ENCODE measurements around the gene SOD2. TPM values are rescaled to one million over a fixed set of nuclear protein-coding genes. Genes with fewer than 3 reads are reported as not detected.
A peak's percentile ranks its signal among the peaks of the same experiment; 100 is the strongest.

SOD2 gene
- total and polyA plus RNA-seq, 2 donors (not counting 1 experiment from before 2014, with no cell fraction given) = 66.0 to 94.7 TPM

DNA sequence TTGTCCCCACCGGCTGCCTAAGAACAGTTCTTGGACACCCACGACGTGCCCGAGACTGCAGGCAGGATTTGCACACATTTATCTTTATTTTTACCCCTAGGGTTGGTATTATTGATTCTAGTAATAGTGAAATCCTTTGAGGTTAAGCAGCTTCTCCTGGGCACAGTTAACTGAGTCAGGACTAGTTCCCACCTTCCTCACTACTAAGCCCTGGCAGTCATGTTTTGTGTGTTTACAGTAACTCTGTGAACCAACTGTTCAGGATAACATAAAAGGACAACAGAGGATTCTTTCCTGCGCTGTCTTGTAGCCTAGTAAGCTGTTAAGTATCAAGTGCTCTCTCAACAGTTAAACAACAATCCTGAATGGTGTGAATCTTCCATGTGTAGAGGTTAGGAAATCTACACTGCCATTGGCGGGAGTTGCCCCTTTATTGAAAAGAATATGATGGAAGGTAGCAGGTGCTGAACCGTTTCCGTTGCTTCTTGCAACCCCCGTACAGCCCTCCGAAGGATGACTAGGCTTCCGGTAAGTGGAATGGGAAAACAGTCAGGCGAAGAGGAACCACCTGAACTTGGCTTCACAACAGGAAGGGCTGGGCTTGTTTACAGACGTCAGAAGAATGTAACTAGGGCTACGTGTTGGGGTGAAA is 979 bp upstream of the SOD2 start:
- 0% methylated on average over 6 of the region's 14 CpGs for whole genome bisulfite sequencing (ENCODE audit: insufficient coverage)
- CTCF ChIA-PET = interaction anchor here (1.2 to 4.1 kb wide), 4 partner anchors 9 to 34 kb away, joined by 3 to 32 read pairs (median 5); partner anchors contain the start of gene WTAP

More for the DNA sequence above, 979 bp upstream of the SOD2 start:
- peak overlapping the region; percentile 93 for H3K4me3 Mint-ChIP-seq
- TF ChIP-seq EZH2 (IDR thresholded peaks at IDR 0.05; ENCODE audit: borderline replicate concordance, insufficient read depth, low read depth, low read length, poor library complexity, severe bottlenecking) = no peak
- TF ChIP-seq, protein P1, sequence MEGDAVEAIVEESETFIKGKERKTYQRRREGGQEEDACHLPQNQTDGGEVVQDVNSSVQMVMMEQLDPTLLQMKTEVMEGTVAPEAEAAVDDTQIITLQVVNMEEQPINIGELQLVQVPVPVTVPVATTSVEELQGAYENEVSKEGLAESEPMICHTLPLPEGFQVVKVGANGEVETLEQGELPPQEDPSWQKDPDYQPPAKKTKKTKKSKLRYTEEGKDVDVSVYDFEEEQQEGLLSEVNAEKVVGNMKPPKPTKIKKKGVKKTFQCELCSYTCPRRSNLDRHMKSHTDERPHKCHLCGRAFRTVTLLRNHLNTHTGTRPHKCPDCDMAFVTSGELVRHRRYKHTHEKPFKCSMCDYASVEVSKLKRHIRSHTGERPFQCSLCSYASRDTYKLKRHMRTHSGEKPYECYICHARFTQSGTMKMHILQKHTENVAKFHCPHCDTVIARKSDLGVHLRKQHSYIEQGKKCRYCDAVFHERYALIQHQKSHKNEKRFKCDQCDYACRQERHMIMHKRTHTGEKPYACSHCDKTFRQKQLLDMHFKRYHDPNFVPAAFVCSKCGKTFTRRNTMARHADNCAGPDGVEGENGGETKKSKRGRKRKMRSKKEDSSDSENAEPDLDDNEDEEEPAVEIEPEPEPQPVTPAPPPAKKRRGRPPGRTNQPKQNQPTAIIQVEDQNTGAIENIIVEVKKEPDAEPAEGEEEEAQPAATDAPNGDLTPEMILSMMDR (IDR thresholded peaks at IDR 0.05) = no peak
- Histone ChIP-seq H3K27ac (ENCODE audit: low read length in 2 of 2) (peak overlapping the region; percentile 71 to 89), H4K20me1 (ENCODE audit: control insufficient read depth, insufficient read depth, low read length, poor library complexity, severe bottlenecking) (peaks cover 11% of the 10 kb centered on the region), H2AFZ (ENCODE audit: insufficient read depth, low read depth, low read length, poor library complexity, severe bottlenecking) (peak overlapping the region; percentile 86), H3K9me3 (ENCODE audit: control extremely low read depth in 1 of 3, control insufficient read depth in 2 of 3, insufficient read depth in 1 of 3, low read length in 2 of 3) (no peaks in the 10 kb centered on the region), H3K27me3 (replicated peaks in 1 of 4; ENCODE audit: control extremely low read depth in 1 of 4, control insufficient read depth in 3 of 4, insufficient read depth in 4 of 4, low read length in 3 of 4) (no peaks in the 10 kb centered on the region), H3K4me3 (ENCODE audit: control extremely low read depth in 1 of 5, extremely low read depth in 1 of 5, insufficient read depth in 1 of 5, low read depth in 2 of 5, low read length in 4 of 5) (peak overlapping the region; percentile 62 to 89 (median 79)), H3K9ac (ENCODE audit: low read length) (peak overlapping the region; percentile 75), H3K4me2 (replicated peaks; ENCODE audit: low read depth, low read length, poor library complexity, severe bottlenecking) (peak overlapping the region; percentile 79), H3K4me1 (ENCODE audit: control insufficient read depth in 2 of 2, insufficient read depth in 2 of 2, low read length in 2 of 2) (peaks cover 28 to 34% of the 10 kb centered on the region in 2 donors), H3K79me2 (ENCODE audit: control insufficient read depth, insufficient read depth, low read length) (peaks cover 23% of the 10 kb centered on the region), H3K36me3 (replicated peaks in 1 of 2; ENCODE audit: control extremely low read depth in 1 of 2, control insufficient read depth in 1 of 2, extremely low read depth in 1 of 2, insufficient read depth in 2 of 2, low read length in 1 of 2) (peaks cover 0 to 5% of the 10 kb centered on the region in 2 experiments)
- DNase-seq = peak; percentile 81
- POLR2A ChIA-PET = interaction anchor here (0.5 to 5.4 kb wide), 6 partner anchors 24 to 99 kb away, joined by 3 to 58 read pairs (median 7); partner anchors contain the start of genes MRPL18, TCP1 and WTAP
- peak overlapping the region; percentile 96 for H3K27ac Mint-ChIP-seq
- intact Hi-C loops (cut with micrococcal nuclease) = loop anchor here (1.0 to 10.0 kb wide), 5 partner anchors 33 to 1301 kb away; partner anchors contain the start of genes ACAT2, IGF2R, MAP3K4 and TCP1
- no peaks in the 10 kb centered on the region for H3K27me3 Mint-ChIP-seq
- ATAC-seq (ENCODE audit: low read depth) = peak; percentile 7
- peaks cover 28% of the 10 kb centered on the region for H3K4me1 Mint-ChIP-seq
- no peaks in the 10 kb centered on the region for H3K9me3 Mint-ChIP-seq (ENCODE audit: insufficient read depth)

All from B cell (primary cell).